HEK293 (cell line): ENCODE measurements around the gene LIX1L.
A peak's percentile ranks its signal among the peaks of the same experiment; 100 is the strongest.

Source experiments
- GLIS1 ChIP-seq: fragments of 450-650 bp; formaldehyde crosslinking; IDR thresholded peaks from 2 replicates; pipeline ENCODE4 v1.5.1; 2016; ENCODE audit warnings: missing biosample characterization, missing genetic modification characterization
- KLF1 ChIP-seq: fragments of 450-650 bp; formaldehyde crosslinking; IDR thresholded peaks from 2 replicates; pipeline ENCODE4 v1.5.1; 2016; ENCODE audit warnings: missing biosample characterization, missing genetic modification characterization
- KLF9 ChIP-seq: fragments of 450-650 bp; formaldehyde crosslinking; IDR thresholded peaks from 2 replicates; pipeline ENCODE4 v1.5.1; 2016; ENCODE audit warnings: missing biosample characterization, missing genetic modification characterization, low read depth
- PRDM10 ChIP-seq: fragments of 450-650 bp; formaldehyde crosslinking; IDR thresholded peaks from 2 replicates; pipeline ENCODE4 v1.5.1; 2016; ENCODE audit warnings: missing biosample characterization, missing genetic modification characterization
- WT1 ChIP-seq: fragments of 450-650 bp; formaldehyde crosslinking; IDR thresholded peaks from 2 replicates; pipeline ENCODE4 v1.5.1; 2016; ENCODE audit warnings: missing biosample characterization, missing genetic modification characterization
- ZBTB11 ChIP-seq: fragments of 450-650 bp; formaldehyde crosslinking; conservative IDR thresholded peaks from 2 replicates; pipeline ENCODE4 v1.5.1; 2016; ENCODE audit warnings: low read depth, missing biosample characterization, missing genetic modification characterization
- ZBTB48 ChIP-seq: fragments of 450-650 bp; formaldehyde crosslinking; IDR thresholded peaks from 2 replicates; pipeline ENCODE4 v1.5.1; 2016; ENCODE audit warnings: missing biosample characterization, missing genetic modification characterization
- ZFHX2 ChIP-seq: fragments of 450-650 bp; formaldehyde crosslinking; conservative IDR thresholded peaks from 2 replicates; pipeline ENCODE4 v1.5.1; 2016; ENCODE audit warnings: missing biosample characterization, missing genetic modification characterization
- ZFP41 ChIP-seq: fragments of 450-650 bp; formaldehyde crosslinking; IDR thresholded peaks from 2 replicates; pipeline ENCODE4 v1.5.1; 2016; ENCODE audit warnings: missing biosample characterization, missing genetic modification characterization, borderline replicate concordance
- ZNF138 ChIP-seq: fragments of 450-650 bp; formaldehyde crosslinking; IDR thresholded peaks from 2 replicates; pipeline ENCODE4 v1.5.1; 2016; ENCODE audit warnings: missing biosample characterization, missing genetic modification characterization, borderline replicate concordance
- ZNF157 ChIP-seq: fragments of 450-650 bp; formaldehyde crosslinking; IDR thresholded peaks from 2 replicates; pipeline ENCODE4 v1.5.1; 2016; ENCODE audit warnings: missing biosample characterization, missing genetic modification characterization
- ZNF214 ChIP-seq: fragments of 450-650 bp; formaldehyde crosslinking; IDR thresholded peaks from 2 replicates; pipeline ENCODE4 v1.5.1; 2017; ENCODE audit warnings: missing biosample characterization, mild to moderate bottlenecking, missing genetic modification characterization, borderline replicate concordance
- ZNF24 ChIP-seq: fragments of 450-650 bp; formaldehyde crosslinking; IDR thresholded peaks from 2 replicates; pipeline ENCODE4 v1.5.1; 2016; ENCODE audit warnings: missing biosample characterization, missing genetic modification characterization
- ZNF324 ChIP-seq: fragments of 450-650 bp; formaldehyde crosslinking; IDR thresholded peaks from 2 replicates; pipeline ENCODE4 v1.5.1; 2016; ENCODE audit warnings: missing biosample characterization, missing genetic modification characterization
- ZNF423 ChIP-seq: fragments of 450-650 bp; formaldehyde crosslinking; IDR thresholded peaks from 2 replicates; pipeline ENCODE4 v1.5.1; 2016; ENCODE audit warnings: missing biosample characterization, missing genetic modification characterization
- ZNF558 ChIP-seq: fragments of 450-650 bp; formaldehyde crosslinking; IDR thresholded peaks from 2 replicates; pipeline ENCODE4 v1.5.1; 2016; ENCODE audit warnings: missing biosample characterization, missing genetic modification characterization
- ZNF585B ChIP-seq: fragments of 450-650 bp; formaldehyde crosslinking; IDR thresholded peaks from 2 replicates; pipeline ENCODE4 v1.5.1; 2016; ENCODE audit warnings: missing biosample characterization, missing genetic modification characterization
- ZNF623 ChIP-seq: fragments of 450-650 bp; formaldehyde crosslinking; IDR thresholded peaks from 2 replicates; pipeline ENCODE4 v1.5.1; 2016; ENCODE audit warnings: missing biosample characterization, missing genetic modification characterization
- ZNF664 ChIP-seq: fragments of 450-650 bp; formaldehyde crosslinking; IDR thresholded peaks from 2 replicates; pipeline ENCODE4 v1.5.1; 2016; ENCODE audit warnings: missing biosample characterization, missing genetic modification characterization
- ZNF747 ChIP-seq: fragments of 450-650 bp; formaldehyde crosslinking; IDR thresholded peaks from 2 replicates; pipeline ENCODE4 v1.5.1; 2016; ENCODE audit warnings: missing biosample characterization, missing genetic modification characterization
- TF ChIP-seq, protein P1 (sequence below): fragments of 450-650 bp; formaldehyde crosslinking; IDR thresholded peaks from 2 replicates; pipeline ENCODE4 v1.5.1; 2016; ENCODE audit warnings: missing biosample characterization, missing genetic modification characterization
- TF ChIP-seq, protein P2 (sequence below): fragments of 450-650 bp; formaldehyde crosslinking; IDR thresholded peaks from 2 replicates; pipeline ENCODE4 v1.5.1; 2016; ENCODE audit warnings: missing biosample characterization, missing genetic modification characterization
- TF ChIP-seq, protein P3 (sequence below): fragments of 450-650 bp; IDR thresholded peaks from 2 replicates; pipeline ENCODE4 v1.5.1; 2018; ENCODE audit warnings: missing biosample characterization, missing genetic modification characterization
- TF ChIP-seq, protein P4 (sequence below): fragments of 450-650 bp; formaldehyde crosslinking; IDR thresholded peaks from 2 replicates; pipeline ENCODE4 v1.5.1; 2017; ENCODE audit warnings: missing biosample characterization, missing genetic modification characterization

Gene LIX1L

DNA sequence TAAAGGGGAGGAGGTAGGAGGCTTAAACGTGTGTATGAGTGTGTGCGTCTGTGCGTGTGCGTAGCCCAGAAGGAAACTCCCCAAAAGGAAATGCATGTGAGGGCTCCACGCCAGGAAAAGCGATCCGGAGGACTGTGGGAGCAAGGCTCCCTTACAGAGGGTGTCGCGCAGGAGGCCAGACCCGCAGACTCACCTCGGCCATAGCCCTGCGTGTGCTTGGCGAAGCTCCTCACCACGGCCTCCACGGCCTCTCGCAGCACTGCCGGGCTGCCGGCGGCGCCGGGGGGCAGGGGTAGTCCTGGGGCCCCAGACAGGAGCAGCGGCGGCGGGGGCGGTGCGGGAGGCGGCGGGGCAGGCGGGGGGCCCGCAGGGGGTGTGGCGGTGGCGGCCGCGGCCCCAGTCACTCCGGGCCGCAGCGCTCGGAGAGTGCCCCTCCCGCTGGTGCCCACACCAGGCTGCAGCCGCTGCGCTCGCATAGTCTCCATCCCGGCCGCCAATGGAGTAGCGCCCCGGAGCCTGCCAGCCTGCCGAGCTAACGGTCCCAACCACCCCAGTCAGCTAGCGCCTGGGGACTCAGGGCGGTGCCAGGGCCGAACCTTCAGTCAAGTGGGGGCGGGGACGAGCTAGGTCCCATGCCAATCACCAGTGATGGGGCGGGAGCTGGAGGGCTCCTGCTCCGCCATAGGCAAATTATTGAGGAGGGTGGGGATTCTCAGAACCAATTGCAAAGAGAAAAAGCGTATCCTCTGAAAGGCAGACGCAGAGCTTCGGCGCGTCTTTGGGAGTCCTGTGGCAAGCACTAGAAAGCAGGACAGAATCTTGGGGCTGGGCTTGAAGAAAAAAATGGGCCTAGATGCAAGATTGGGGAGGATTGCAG, at the start of gene LIX1L (continued):
- TF ChIP-seq, protein P1, sequence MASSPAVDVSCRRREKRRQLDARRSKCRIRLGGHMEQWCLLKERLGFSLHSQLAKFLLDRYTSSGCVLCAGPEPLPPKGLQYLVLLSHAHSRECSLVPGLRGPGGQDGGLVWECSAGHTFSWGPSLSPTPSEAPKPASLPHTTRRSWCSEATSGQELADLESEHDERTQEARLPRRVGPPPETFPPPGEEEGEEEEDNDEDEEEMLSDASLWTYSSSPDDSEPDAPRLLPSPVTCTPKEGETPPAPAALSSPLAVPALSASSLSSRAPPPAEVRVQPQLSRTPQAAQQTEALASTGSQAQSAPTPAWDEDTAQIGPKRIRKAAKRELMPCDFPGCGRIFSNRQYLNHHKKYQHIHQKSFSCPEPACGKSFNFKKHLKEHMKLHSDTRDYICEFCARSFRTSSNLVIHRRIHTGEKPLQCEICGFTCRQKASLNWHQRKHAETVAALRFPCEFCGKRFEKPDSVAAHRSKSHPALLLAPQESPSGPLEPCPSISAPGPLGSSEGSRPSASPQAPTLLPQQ (tag by site-specific recombination) = 0 out of 2 replicates have a peak, but pooled peaks have one; percentile 52
- TF ChIP-seq ZNF24 (tag by site-specific recombination) (no peak), ZBTB11 (tag by site-specific recombination) (peak; percentile 58), ZNF214 (tag by site-specific recombination) (no peak), ZNF157 (tag by site-specific recombination) (no peak), PRDM10 (0 out of 2 replicates have a peak, but pooled peaks have one; percentile 5), WT1 (peak; percentile 88), ZNF585B (peak; percentile 39), ZNF623 (no peak), ZNF138 (no peak), ZNF423 (tag by site-specific recombination) (0 out of 2 replicates have a peak, but pooled peaks have one; percentile 20), ZBTB48 (tag by site-specific recombination) (peak; percentile 94), KLF1 (tag by site-specific recombination) (peak; percentile 74; the same call in 1 of the 2 replicates), ZNF664 (tag by site-specific recombination) (no peak), ZFHX2 (tag by site-specific recombination) (peak; percentile 37), GLIS1 (peak; percentile 75), ZFP41 (no peak), ZNF747 (tag by site-specific recombination) (no peak), ZNF324 (tag by site-specific recombination) (no peak), KLF9 (peak; percentile 86), ZNF558 (tag by site-specific recombination) (no peak)
- TF ChIP-seq, protein P2, sequence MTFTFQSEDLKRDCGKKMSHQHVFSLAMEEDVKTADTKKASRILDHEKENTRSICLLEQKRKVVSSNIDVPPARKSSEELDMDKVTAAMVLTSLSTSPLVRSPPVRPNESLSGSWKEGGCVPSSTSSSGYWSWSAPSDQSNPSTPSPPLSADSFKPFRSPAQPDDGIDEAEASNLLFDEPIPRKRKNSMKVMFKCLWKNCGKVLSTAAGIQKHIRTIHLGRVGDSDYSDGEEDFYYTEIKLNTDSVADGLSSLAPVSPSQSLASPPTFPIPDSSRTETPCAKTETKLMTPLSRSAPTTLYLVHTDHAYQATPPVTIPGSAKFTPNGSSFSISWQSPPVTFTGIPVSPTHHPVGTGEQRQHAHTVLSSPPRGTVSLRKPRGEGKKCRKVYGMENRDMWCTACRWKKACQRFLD (tag by site-specific recombination) = no peak
- TF ChIP-seq, protein P3, sequence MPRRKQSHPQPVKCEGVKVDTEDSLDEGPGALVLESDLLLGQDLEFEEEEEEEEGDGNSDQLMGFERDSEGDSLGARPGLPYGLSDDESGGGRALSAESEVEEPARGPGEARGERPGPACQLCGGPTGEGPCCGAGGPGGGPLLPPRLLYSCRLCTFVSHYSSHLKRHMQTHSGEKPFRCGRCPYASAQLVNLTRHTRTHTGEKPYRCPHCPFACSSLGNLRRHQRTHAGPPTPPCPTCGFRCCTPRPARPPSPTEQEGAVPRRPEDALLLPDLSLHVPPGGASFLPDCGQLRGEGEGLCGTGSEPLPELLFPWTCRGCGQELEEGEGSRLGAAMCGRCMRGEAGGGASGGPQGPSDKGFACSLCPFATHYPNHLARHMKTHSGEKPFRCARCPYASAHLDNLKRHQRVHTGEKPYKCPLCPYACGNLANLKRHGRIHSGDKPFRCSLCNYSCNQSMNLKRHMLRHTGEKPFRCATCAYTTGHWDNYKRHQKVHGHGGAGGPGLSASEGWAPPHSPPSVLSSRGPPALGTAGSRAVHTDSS = no peak
- TF ChIP-seq, protein P4, sequence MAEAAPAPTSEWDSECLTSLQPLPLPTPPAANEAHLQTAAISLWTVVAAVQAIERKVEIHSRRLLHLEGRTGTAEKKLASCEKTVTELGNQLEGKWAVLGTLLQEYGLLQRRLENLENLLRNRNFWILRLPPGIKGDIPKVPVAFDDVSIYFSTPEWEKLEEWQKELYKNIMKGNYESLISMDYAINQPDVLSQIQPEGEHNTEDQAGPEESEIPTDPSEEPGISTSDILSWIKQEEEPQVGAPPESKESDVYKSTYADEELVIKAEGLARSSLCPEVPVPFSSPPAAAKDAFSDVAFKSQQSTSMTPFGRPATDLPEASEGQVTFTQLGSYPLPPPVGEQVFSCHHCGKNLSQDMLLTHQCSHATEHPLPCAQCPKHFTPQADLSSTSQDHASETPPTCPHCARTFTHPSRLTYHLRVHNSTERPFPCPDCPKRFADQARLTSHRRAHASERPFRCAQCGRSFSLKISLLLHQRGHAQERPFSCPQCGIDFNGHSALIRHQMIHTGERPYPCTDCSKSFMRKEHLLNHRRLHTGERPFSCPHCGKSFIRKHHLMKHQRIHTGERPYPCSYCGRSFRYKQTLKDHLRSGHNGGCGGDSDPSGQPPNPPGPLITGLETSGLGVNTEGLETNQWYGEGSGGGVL = peak; percentile 49; the same call in 1 of the 2 replicates
